Measurements from ENCODE around the gene PHACTR2. TPM values are rescaled to one million over a fixed set of nuclear protein-coding genes. Genes with fewer than 3 reads are reported as not detected.
A peak's percentile ranks its signal among the peaks of the same experiment; 100 is the strongest.

The PHACTR2 gene
- total and polyA plus RNA-seq, 2 of the 13 experiments (the other 11 are each of a cell fraction or from before 2014, with no cell fraction given), result 11.3 to 28.2 TPM

DNA sequence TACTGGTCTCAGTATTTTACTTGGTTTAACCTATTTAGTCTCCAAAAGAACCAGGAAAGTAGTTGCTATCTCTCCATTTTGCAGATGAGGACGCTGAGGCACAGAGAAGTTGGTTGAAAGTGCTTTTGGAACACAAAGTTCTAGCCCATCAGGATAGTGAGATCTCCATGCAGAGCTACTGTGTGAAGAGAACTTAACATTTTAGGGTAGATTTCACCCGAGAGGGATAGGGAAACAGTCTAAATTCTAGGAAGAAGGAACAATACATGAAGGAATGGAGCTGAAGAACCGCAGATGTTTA, 65.1 kb downstream of the PHACTR2 start:
- no peaks in the 10 kb centered on the region for H3K27me3 ChIP-seq (ENCODE audit: control insufficient read depth in 1 of 2, insufficient read depth in 2 of 2, low read length in 2 of 2)
- POLR2A ChIA-PET, result interaction anchor here (1.2 to 4.6 kb wide), 3 partner anchors 15 to 101 kb away, joined by 6 to 48 read pairs (median 27); partner anchors contain the start of gene LTV1
- ATAC-seq (no peak), DNase-seq (ENCODE audit: low spot score) (no peak), FAIRE-seq (no peak)
- BruUV-seq (replicated peaks), result no TSS peak
- no peak for TF ChIP-seq ZFP36 (IDR thresholded peaks at IDR 0.05; ENCODE audit: borderline replicate concordance, low read depth, low read length, partially characterized antibody)
- TF ChIP-seq ZNF629 (CRISPR knock-in tag; conservative IDR thresholded peaks at IDR 0.05), result peak; percentile 85
- TF ChIP-seq CENPT (CRISPR knock-in tag; IDR thresholded peaks at IDR 0.05; ENCODE audit: low read depth), result no peak
- no peak for TF ChIP-seq ZSCAN29 (CRISPR knock-in tag; conservative IDR thresholded peaks at IDR 0.05)
- TF ChIP-seq ARID2 (CRISPR knock-in tag; IDR thresholded peaks at IDR 0.05; ENCODE audit: borderline replicate concordance), result no peak
- no peak for TF ChIP-seq TARDBP (CRISPR knock-in tag; IDR thresholded peaks at IDR 0.05)
- TF ChIP-seq ZNF761 (CRISPR knock-in tag; conservative IDR thresholded peaks at IDR 0.05), result 0 out of 2 replicates have a peak, but pooled peaks have one; percentile 26
- no peak for TF ChIP-seq MYC (CRISPR knock-in tag; IDR thresholded peaks at IDR 0.05; ENCODE audit: borderline replicate concordance)
- no peak for TF ChIP-seq ZNF296 (CRISPR knock-in tag; conservative IDR thresholded peaks at IDR 0.05)
- no peak for TF ChIP-seq PCBP2 (optimal IDR thresholded peaks at IDR 0.05; ENCODE audit: low read depth, low read length, poor library complexity, severe bottlenecking)
- TF ChIP-seq HHEX (CRISPR knock-in tag; IDR thresholded peaks at IDR 0.05), result no peak
- no peak for TF ChIP-seq KDM5A (IDR thresholded peaks at IDR 0.05; ENCODE audit: borderline replicate concordance, low read length)
- no peak for TF ChIP-seq SMAD9 (CRISPR knock-in tag; IDR thresholded peaks at IDR 0.05)
- 0 out of 2 replicates have a peak, but pooled peaks have one; percentile 2 for TF ChIP-seq ZFX (CRISPR knock-in tag; IDR thresholded peaks at IDR 0.05; ENCODE audit: low read depth)
- TF ChIP-seq ZNF432 (CRISPR knock-in tag; IDR thresholded peaks at IDR 0.05; ENCODE audit: borderline replicate concordance), result no peak
- TF ChIP-seq PHF20 (CRISPR knock-in tag; IDR thresholded peaks at IDR 0.05), result no peak
- TF ChIP-seq, protein P1, sequence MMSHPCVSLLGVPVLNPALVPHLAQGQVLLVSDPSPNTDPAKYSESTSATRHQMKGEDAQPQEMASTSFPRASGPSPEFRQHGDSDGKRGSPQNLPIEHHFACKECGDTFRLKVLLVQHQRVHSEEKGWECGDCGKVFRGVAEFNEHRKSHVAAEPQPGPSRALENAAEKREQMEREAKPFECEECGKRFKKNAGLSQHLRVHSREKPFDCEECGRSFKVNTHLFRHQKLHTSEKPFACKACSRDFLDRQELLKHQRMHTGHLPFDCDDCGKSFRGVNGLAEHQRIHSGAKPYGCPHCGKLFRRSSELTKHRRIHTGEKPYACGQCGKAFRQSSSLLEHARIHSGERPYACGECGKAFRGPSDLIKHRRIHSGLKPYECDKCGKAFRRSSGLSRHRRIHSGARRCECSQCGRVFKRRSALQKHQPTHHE (CRISPR knock-in tag; IDR thresholded peaks at IDR 0.05; ENCODE audit: borderline replicate concordance), result no peak
- no peak for TF ChIP-seq ZNF543 (CRISPR knock-in tag; IDR thresholded peaks at IDR 0.05)
- no peaks in the 10 kb centered on the region for H4K20me1 ChIP-seq (ENCODE audit: insufficient read depth, low read length)
- H3K9me3 ChIP-seq (ENCODE audit: low read length), result no peaks in the 10 kb centered on the region
- in situ Hi-C loops (cut with HindIII; ENCODE audit: extremely low pct_ligation_motif_present, low pct_unique_long_range_greater_than_20kb) (no loop called here), intact Hi-C loops (cut with micrococcal nuclease; ENCODE audit: unreplicated experiment) (no loop called here)
- no peaks in the 10 kb centered on the region for H3K36me3 ChIP-seq (replicated peaks in 1 of 2; ENCODE audit: control insufficient read depth in 1 of 2, insufficient read depth in 2 of 2, low read length in 2 of 2)
- peak overlapping the region in 1 of 3 experiments; percentile 12; a peak in 1 of 6 replicates for H3K4me3 ChIP-seq (replicated peaks in 1 of 3; ENCODE audit: insufficient read depth in 1 of 3, low read depth in 2 of 3, low read length in 3 of 3)
- CTCF ChIA-PET (ENCODE audit: low intra/inter-chr PET ratio, low total read pairs), result no interaction called here
- H2AFZ ChIP-seq (ENCODE audit: low read length), result no peak overlapping the region
- H3K9ac ChIP-seq (ENCODE audit: insufficient read depth, low read depth, low read length), result peak overlapping the region; percentile 94; the same call in 1 of the 2 replicates
- WGBS (ENCODE audit: low lambda C conversion rate), result 82% methylated on average over 3 of the region's 3 CpGs
- H3K79me2 ChIP-seq (ENCODE audit: insufficient read depth, low read length), result peaks cover 2% of the 10 kb centered on the region
- H3K4me1 ChIP-seq (ENCODE audit: insufficient read depth, low read length), result peaks cover 55% of the 10 kb centered on the region
- peak overlapping the region; percentile 98 for H3K27ac ChIP-seq (ENCODE audit: extremely low read length, insufficient read depth, low read length)
- H3K4me2 ChIP-seq (ENCODE audit: low read depth, low read length), result peak overlapping the region; percentile 45

All from HepG2 (cell line).